Measurements from ENCODE around the gene KRTAP24-1.

The KRTAP24-1 gene

DNA sequence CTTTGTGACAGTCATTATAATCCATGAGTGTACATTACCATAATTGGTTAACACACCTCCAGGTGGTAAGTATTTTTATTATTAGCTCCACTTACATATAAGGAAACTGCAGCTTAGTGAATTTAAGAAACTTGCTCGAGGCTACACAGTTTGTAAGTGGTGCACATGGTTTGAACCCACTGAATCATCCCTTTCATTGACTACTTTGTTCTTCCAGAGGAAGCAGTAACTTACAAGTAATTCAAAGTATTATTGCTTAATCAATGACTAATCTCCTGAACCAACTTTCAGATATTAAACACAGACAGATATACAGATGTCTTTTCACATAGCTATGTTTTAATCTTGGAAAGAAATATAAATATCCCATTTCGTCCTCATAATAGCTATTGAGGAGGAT lies 48.1 kb downstream of the KRTAP24-1 start:
- DNase-seq (ENCODE audit: low spot score) (no peak), FAIRE-seq (no peak)

DNA sequence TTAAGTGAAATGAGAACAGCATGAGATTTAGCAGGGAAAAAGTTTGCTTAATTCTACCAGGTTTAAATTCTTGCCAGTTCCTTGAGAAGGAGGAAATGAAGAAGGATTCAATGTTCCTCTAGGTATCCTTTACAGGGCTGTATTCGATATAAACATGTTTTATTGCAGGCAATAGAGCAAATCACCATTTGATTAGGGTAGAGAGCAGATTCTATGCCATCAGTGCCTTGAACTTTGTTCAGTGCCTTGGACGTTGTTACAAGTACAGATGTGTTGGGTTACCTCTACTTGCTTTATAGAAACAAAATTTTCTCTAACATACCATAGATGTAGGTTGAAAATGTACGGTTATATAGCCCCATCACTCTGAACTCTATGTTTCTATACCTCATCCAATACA lies 48.7 kb downstream of the KRTAP24-1 start:
- DNase-seq (ENCODE audit: low spot score): no peak
- FAIRE-seq: no peak

DNA sequence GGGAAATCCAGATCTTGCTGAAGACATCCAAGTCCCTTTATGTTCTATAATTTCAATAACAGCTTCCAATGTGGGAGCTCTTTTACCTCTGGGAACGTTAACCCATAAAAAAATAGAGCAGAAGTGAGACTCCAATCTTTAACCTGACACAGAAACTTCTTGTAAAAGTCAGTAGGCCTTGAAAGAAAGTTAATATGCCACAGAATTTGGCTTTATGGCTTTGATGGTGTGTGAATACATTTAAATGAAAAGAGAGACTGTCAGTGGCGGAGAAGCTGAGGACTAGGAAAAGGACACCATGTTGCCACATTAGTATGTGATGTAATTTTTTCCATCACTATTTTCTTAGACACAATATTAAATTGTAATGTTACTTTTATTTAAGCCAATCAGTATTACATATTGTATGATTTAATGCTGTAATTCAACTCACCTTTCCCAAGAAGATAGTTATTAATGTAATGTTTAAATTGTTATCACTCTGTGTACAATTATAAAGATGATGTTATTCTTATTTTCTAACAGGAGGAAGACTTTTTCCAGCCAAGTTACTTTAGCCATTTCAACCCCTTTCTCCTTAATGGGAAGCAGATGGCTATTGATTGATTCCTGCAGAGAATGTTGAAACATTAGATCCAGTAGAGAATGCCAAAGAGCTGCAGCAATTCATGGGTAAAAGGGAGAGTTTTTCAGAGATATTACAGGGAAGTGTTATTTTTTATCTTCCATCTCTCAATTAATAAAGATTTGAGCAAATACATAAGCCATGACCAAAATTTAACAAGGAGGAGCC lies 49.3 kb downstream of the KRTAP24-1 start:
- no peak for FAIRE-seq

DNA sequence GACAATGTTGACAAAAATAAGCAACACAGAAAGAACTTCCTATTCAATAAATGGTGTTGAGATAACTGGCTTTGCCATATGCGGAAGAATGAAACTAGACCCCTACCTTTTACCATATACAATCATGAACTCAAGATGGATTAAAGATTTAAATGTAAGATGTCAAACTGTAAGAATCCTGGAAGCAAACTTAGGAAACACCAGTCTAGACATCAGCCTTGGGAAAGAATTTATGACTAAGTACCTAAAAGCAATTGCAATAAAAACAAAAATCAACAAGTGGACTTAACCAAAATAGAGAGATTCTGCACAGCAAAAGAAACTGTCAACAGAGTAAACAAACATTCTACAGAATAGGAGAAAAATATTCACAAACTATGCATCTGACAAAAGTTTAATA lies 50.7 kb downstream of the KRTAP24-1 start:
- no peak for DNase-seq (ENCODE audit: low spot score)
- no peak for FAIRE-seq

More for the DNA sequence above, 49.3 kb downstream of the KRTAP24-1 start:
- no peak for DNase-seq (ENCODE audit: low spot score)
